Choroid plexus epithelial cell (primary cell): ENCODE measurements around the gene SAMD9.
"Not testable (repeated sequence)": the region's sequence is repeated elsewhere in the genome, so short reads cannot be mapped to it uniquely, and the experiment has no call there.

Experiments
- DNase-seq: peaks from one replicate; pipeline ENCODE4 v3.0.0-alpha.2; 2010; ENCODE audit warnings: low read depth
- H3K4me3 ChIP-seq: 2 replicates; pipeline ENCODE4 v1.5.1; 2011; ENCODE audit warnings: low read depth, mild to moderate bottlenecking, control low read depth, low read length, moderate library complexity
- CTCF ChIP-seq: conservative IDR thresholded peaks from 2 replicates; pipeline ENCODE4 v1.5.1; 2011; ENCODE audit warnings: low read depth, mild to moderate bottlenecking, control low read depth, inconsistent platforms, low read length, moderate library complexity

SAMD9 gene

GRCh38 chr7:93142127-93142526, 24.3 kb upstream of the SAMD9 start:
- no peak overlapping the region for H3K4me3 ChIP-seq
- no peak for DNase-seq
- no peak for TF ChIP-seq CTCF

GRCh38 chr7:93140582-93141191, 22.9 kb upstream of the SAMD9 start:
- no peak overlapping the region for H3K4me3 ChIP-seq
- no peak for DNase-seq
- TF ChIP-seq CTCF = no peak

GRCh38 chr7:93138576-93138975, 20.8 kb upstream of the SAMD9 start:
- no peak for TF ChIP-seq CTCF
- no peak overlapping the region for H3K4me3 ChIP-seq
- no peak for DNase-seq

GRCh38 chr7:93133005-93133404, 15.2 kb upstream of the SAMD9 start:
- DNase-seq = no peak

GRCh38 chr7:93132216-93132615, 14.4 kb upstream of the SAMD9 start:
- H3K4me3 ChIP-seq = no peak overlapping the region
- no peak for TF ChIP-seq CTCF
- DNase-seq = no peak

More at GRCh38 chr7:93133005-93133404, 15.2 kb upstream of the SAMD9 start:
- TF ChIP-seq CTCF = no peak
- no peak overlapping the region for H3K4me3 ChIP-seq

- not testable (repeated sequence) for DNase-seq, H3K4me3 ChIP-seq
Measured at GRCh38 chr7:93126954-93127353, 9.2 kb upstream of the SAMD9 start.

- not testable (repeated sequence) for DNase-seq, H3K4me3 ChIP-seq
Measured at GRCh38 chr7:93123532-93123931, 5.8 kb upstream of the SAMD9 start.

- DNase-seq = no peak
- no peak overlapping the region for H3K4me3 ChIP-seq
- TF ChIP-seq CTCF = no peak
Measured at GRCh38 chr7:93120592-93121549, 3.1 kb upstream of the SAMD9 start.
